SK-N-SH (cell line): ENCODE measurements around the gene TCF7L2. TPM values are rescaled to one million over a fixed set of nuclear protein-coding genes. Genes with fewer than 3 reads are reported as not detected.

Source experiments
- CTCF ChIA-PET: fragments of 300-600, 350-600 bp; formaldehyde crosslinking; extraction: SDS; loops from one replicate; lab custom pipeline; 2021; lab: Yijun Ruan, JAX
- POLR2A ChIA-PET: fragments of 350-600 bp; sonication (Branson Sonifier 250); formaldehyde crosslinking; extraction: SDS; loops from one replicate; lab custom pipeline; 2020; ENCODE audit warnings: antibody characterized with exemption, inconsistent platforms; lab: Yijun Ruan, JAX
- DNase-seq: peaks from one replicate; pipeline ENCODE4 v3.0.0; 2012
- H2AFZ ChIP-seq: fragments of 200-600 bp; sonication (generic); 2 replicates; pipeline ENCODE4 v1.8.1; 2016; ENCODE audit warnings: antibody characterized with exemption, mild to moderate bottlenecking, low read depth
- H3F3A ChIP-seq: fragments of 200-600 bp; sonication (generic); replicated peaks from 2 replicates; pipeline ENCODE3; 2016; ENCODE audit warnings: antibody characterized with exemption, mild to moderate bottlenecking; ENCODE audit not compliant: insufficient read depth
- H3K27ac ChIP-seq, 2 experiments: fragments of 200-500 bp in 1 of 2; fragments of 200-600 bp in 1 of 2; sonication (Bioruptor generic) in 1 of 2; sonication (generic), shearing (Covaris generic) in 1 of 2; 2 replicates each; pipeline versions ENCODE4 v1.5.1 to v1.6.1; 2014 to 2016; ENCODE audit warnings: low read depth in 2 of 2, inconsistent platforms in 1 of 2, low read length in 1 of 2, mild to moderate bottlenecking in 1 of 2, mixed read lengths in 1 of 2
- H3K27me3 ChIP-seq: fragments of 200-600 bp; sonication (generic), shearing (Covaris generic); 2 replicates; pipeline ENCODE4 v1.6.1; 2016; ENCODE audit warnings: mixed run types; ENCODE audit not compliant: insufficient read depth
- H3K36me3 ChIP-seq, 2 experiments: fragments of 200-500 bp in 1 of 2; fragments of 200-600 bp in 1 of 2; sonication (Bioruptor generic) in 1 of 2; sonication (generic) in 1 of 2; replicated peaks in 1 of 2; 2 replicates each; pipeline versions ENCODE3 to v1.5.1; 2014 to 2016; ENCODE audit warnings: low read length in 1 of 2, mild to moderate bottlenecking in 1 of 2; ENCODE audit not compliant: insufficient read depth in 2 of 2, control insufficient read depth in 1 of 2
- H3K4me1 ChIP-seq, 2 experiments: fragments of 200-500 bp in 1 of 2; fragments of 200-600 bp in 1 of 2; sonication (Bioruptor generic) in 1 of 2; sonication (generic), shearing (Covaris generic) in 1 of 2; 2 replicates each; pipeline versions ENCODE4 v1.5.1 to v1.6.1; 2014 to 2016; ENCODE audit warnings: low read depth in 1 of 2, low read length in 1 of 2, mixed run types in 1 of 2; ENCODE audit not compliant: insufficient read depth in 2 of 2, control insufficient read depth in 1 of 2
- H3K4me2 ChIP-seq: fragments of 200-600 bp; sonication (generic), shearing (Covaris generic); 2 replicates; pipeline ENCODE4 v1.6.1; 2017; ENCODE audit warnings: mixed run types
- H3K4me3 ChIP-seq, 2 experiments: fragments of 200-500 bp in 1 of 2; fragments of 200-600 bp in 1 of 2; sonication (Bioruptor generic) in 1 of 2; sonication (generic), shearing (Covaris generic) in 1 of 2; 2 replicates each; pipeline versions ENCODE4 v1.5.1 to v1.8.1; 2014 to 2016; ENCODE audit warnings: low read depth in 2 of 2, inconsistent platforms in 1 of 2, low read length in 1 of 2, mild to moderate bottlenecking in 1 of 2, mixed read lengths in 1 of 2, moderate library complexity in 1 of 2
- H3K79me2 ChIP-seq: fragments of 200-600 bp; sonication (generic); 2 replicates; pipeline ENCODE4 v1.8.1; 2017; ENCODE audit warnings: mild to moderate bottlenecking; ENCODE audit not compliant: insufficient read depth
- H3K9ac ChIP-seq: fragments of 200-600 bp; sonication (generic); 2 replicates; pipeline ENCODE4 v1.6.1; 2017; ENCODE audit warnings: mixed run types
- H3K9me2 ChIP-seq: fragments of 200-600 bp; sonication (generic); 2 replicates; pipeline ENCODE4 v1.6.1; 2017; ENCODE audit warnings: mixed run types
- H3K9me3 ChIP-seq: fragments of 200-600 bp; sonication (generic); 2 replicates; pipeline ENCODE4 v1.6.1; 2017; ENCODE audit warnings: mixed run types, mild to moderate bottlenecking, moderate library complexity
- H4K20me1 ChIP-seq: fragments of 200-600 bp; sonication (generic); 2 replicates; pipeline ENCODE4 v1.6.1; 2017; ENCODE audit warnings: mild to moderate bottlenecking, mixed run types; ENCODE audit not compliant: insufficient read depth
- CHD2 ChIP-seq: fragments of 150-350 bp; IDR thresholded peaks from 2 replicates; pipeline ENCODE4 v1.6.1; 2018; ENCODE audit warnings: low read length; ENCODE audit not compliant: partially characterized antibody
- CTCF ChIP-seq: fragments of 200-600 bp; sonication (generic); IDR thresholded peaks from 2 replicates; pipeline ENCODE4 v1.6.1; 2017; ENCODE audit warnings: antibody characterized with exemption, mild to moderate bottlenecking, moderate library complexity
- ELF1 ChIP-seq: IDR thresholded peaks from 2 replicates; pipeline ENCODE4 v1.4.0; 2012
- EP300 ChIP-seq, 2 experiments: IDR thresholded peaks; 2 replicates each; pipeline versions ENCODE4 v1.4.0 to v1.6.1; 2012; ENCODE audit warnings: borderline replicate concordance in 1 of 2, low read depth in 1 of 2, low read length in 1 of 2
- FOSL2 ChIP-seq: IDR thresholded peaks from 2 replicates; pipeline ENCODE4 v1.4.0; 2012; ENCODE audit warnings: low read depth, mild to moderate bottlenecking, moderate library complexity, borderline replicate concordance
- FOXM1 ChIP-seq: IDR thresholded peaks from 2 replicates; pipeline ENCODE4 v1.4.0; 2012; ENCODE audit warnings: low read depth, mild to moderate bottlenecking
- GABPA ChIP-seq: IDR thresholded peaks from 2 replicates; pipeline ENCODE4 v1.4.0; 2012; ENCODE audit warnings: low read depth, mild to moderate bottlenecking
- GATA2 ChIP-seq: sonication (generic); formaldehyde crosslinking; IDR thresholded peaks from 2 replicates; pipeline ENCODE4 v1.5.0; 2020; ENCODE audit warnings: mild to moderate bottlenecking, missing genetic modification reagents
- IRF3 ChIP-seq: fragments of 150-350 bp; IDR thresholded peaks from 2 replicates; pipeline ENCODE4 v1.6.1; 2016; ENCODE audit warnings: mild to moderate bottlenecking, low read depth, low read length
- MAX ChIP-seq: IDR thresholded peaks from 2 replicates; pipeline ENCODE4 v1.4.0; 2012; ENCODE audit warnings: low read depth
- MXI1 ChIP-seq: IDR thresholded peaks from 2 replicates; pipeline ENCODE4 v1.6.1; 2012; ENCODE audit warnings: mild to moderate bottlenecking, low read depth, low read length, improper control_type of control experiment
- NRF1 ChIP-seq: IDR thresholded peaks from 2 replicates; pipeline ENCODE4 v1.6.1; 2012; ENCODE audit warnings: low read depth, mild to moderate bottlenecking, low read length
- PBX3 ChIP-seq: IDR thresholded peaks from 2 replicates; pipeline ENCODE4; 2012
- POLR2AphosphoS5 ChIP-seq: IDR thresholded peaks from 2 replicates; pipeline ENCODE4 v1.6.1; 2012; ENCODE audit warnings: low read depth, low read length
- RAD21 ChIP-seq: IDR thresholded peaks from 2 replicates; pipeline ENCODE4 v1.6.1; 2012; ENCODE audit warnings: mild to moderate bottlenecking, low read length
- RXRA ChIP-seq: IDR thresholded peaks from 2 replicates; pipeline ENCODE4 v1.4.0; 2012; ENCODE audit warnings: low read depth, mild to moderate bottlenecking, borderline replicate concordance
- SIN3A ChIP-seq: IDR thresholded peaks from 2 replicates; pipeline ENCODE4 v1.6.1; 2012; ENCODE audit warnings: low read depth, mild to moderate bottlenecking, low read length, moderate library complexity, borderline replicate concordance
- TAF1 ChIP-seq: IDR thresholded peaks from 2 replicates; pipeline ENCODE4 v1.6.1; 2012; ENCODE audit warnings: low read depth, mild to moderate bottlenecking, low read length, moderate library complexity, borderline replicate concordance
- TCF12 ChIP-seq: IDR thresholded peaks from 2 replicates; pipeline ENCODE4 v1.4.0; 2012
- USF1 ChIP-seq: IDR thresholded peaks from 2 replicates; pipeline ENCODE4 v1.4.0; 2012; ENCODE audit warnings: low read depth, borderline replicate concordance
- YY1 ChIP-seq: IDR thresholded peaks from 2 replicates; pipeline ENCODE4 v1.4.0; 2012; ENCODE audit warnings: low read depth, mild to moderate bottlenecking
- ZBTB33 ChIP-seq: IDR thresholded peaks from 2 replicates; pipeline ENCODE4 v1.4.0; 2012; ENCODE audit warnings: low read depth, borderline replicate concordance
- WGBS: methylation state at CpG from one replicate; pipeline ENCODE4 v1.1.6; 2017; ENCODE audit warnings: low lambda C conversion rate; 5-methylcytosine and 5-hydroxymethylcytosine counted together
- polyA plus RNA-seq, 3 experiments: library from polyadenylated mRNA; depleted of rRNA; stranded (reverse); fragments of >200 nt; gene quantifications; 2 replicates each; pipeline ENCODE4 v1.2.3, GENCODE V29; 2012

The TCF7L2 gene
- polyA plus RNA-seq, 1 of the 3 experiments (the other 2 are of a cell fraction), result 10.2 TPM

- peaks cover 6% of the 10 kb centered on the region; the same call in 1 of the 2 replicates for H4K20me1 ChIP-seq
- peaks cover 9 to 14% of the 10 kb centered on the region in 2 experiments; a peak in 3 of 4 replicates for H3K4me1 ChIP-seq
- peaks cover 0 to 31% of the 10 kb centered on the region in 2 experiments for H3K36me3 ChIP-seq
- H3K79me2 ChIP-seq, result peaks cover 74% of the 10 kb centered on the region
- H3K9ac ChIP-seq, result no peak overlapping the region
- H2AFZ ChIP-seq, result no peak overlapping the region
- H3K27me3 ChIP-seq, result no peaks in the 10 kb centered on the region
- H3K27ac ChIP-seq, result no peak overlapping the region
- H3K9me2 ChIP-seq, result no peaks in the 10 kb centered on the region
- 94% methylated on average over 4 of the region's 4 CpGs for WGBS
- H3F3A ChIP-seq, result peaks cover 16% of the 10 kb centered on the region
- no peaks in the 10 kb centered on the region for H3K9me3 ChIP-seq
- CTCF ChIA-PET, result no interaction called here
- POLR2A ChIA-PET, result no interaction called here
- TF ChIP-seq CHD2 (no peak), TAF1 (no peak), RXRA (no peak), POLR2AphosphoS5 (no peak), YY1 (no peak)
- no peak overlapping the region for H3K4me3 ChIP-seq
- H3K4me2 ChIP-seq, result no peak overlapping the region
- DNase-seq, result no peak
These were observed 20.0 kb downstream of the TCF7L2 start for GRCh38 chr10:112970021-112970420.

GRCh38 chr10:112972606-112973005, 22.6 kb downstream of the TCF7L2 start:
- Histone ChIP-seq H3K4me1 (peaks cover 0 to 6% of the 10 kb centered on the region in 2 experiments; a peak in 2 of 4 replicates), H3K27ac (no peak overlapping the region), H3K4me3 (no peak overlapping the region), H2AFZ (no peak overlapping the region), H3K36me3 (peaks cover 0 to 31% of the 10 kb centered on the region in 2 experiments), H3F3A (peaks cover 7% of the 10 kb centered on the region), H4K20me1 (peaks cover 6% of the 10 kb centered on the region; the same call in 1 of the 2 replicates), H3K9me3 (no peaks in the 10 kb centered on the region), H3K9me2 (no peaks in the 10 kb centered on the region), H3K27me3 (no peaks in the 10 kb centered on the region), H3K4me2 (no peak overlapping the region), H3K9ac (no peak overlapping the region), H3K79me2 (peaks cover 64% of the 10 kb centered on the region)
- POLR2A ChIA-PET, result no interaction called here
- CTCF ChIA-PET, result interaction anchor here (0.6 to 1.1 kb wide), 3 partner anchors 14 to 188 kb away, joined by 3 to 4 read pairs (median 3); no protein-coding TSS in a partner anchor
- no peak for DNase-seq
- 98% methylated on average over 5 of the region's 5 CpGs for WGBS
- no peak for TF ChIP-seq RXRA
- TF ChIP-seq MAX, result no peak
- TF ChIP-seq TCF12, result no peak
- TF ChIP-seq ELF1, result no peak
- no peak for TF ChIP-seq FOSL2
- no peak for TF ChIP-seq USF1
- no peak for TF ChIP-seq GABPA
- no peak for TF ChIP-seq IRF3
- TF ChIP-seq GATA2 (CRISPR knock-in tag), result no peak
- TF ChIP-seq SIN3A, result no peak
- TF ChIP-seq FOXM1, result no peak
- no peak for TF ChIP-seq MXI1
- TF ChIP-seq NRF1, result no peak
- no peak for TF ChIP-seq ZBTB33
- TF ChIP-seq PBX3, result no peak
- TF ChIP-seq CTCF, result no peak
- TF ChIP-seq POLR2AphosphoS5, result no peak
- TF ChIP-seq EP300 (IDR thresholded peaks at IDR 0.05; ENCODE audit: borderline replicate concordance in 1 of 2, low read depth in 1 of 2, low read length in 1 of 2), result no peak
- no peak for TF ChIP-seq RAD21
